Fibroblast of the aortic adventitia (primary cell): ENCODE results near the gene ZFYVE27. TPM values are rescaled to one million over a fixed set of nuclear protein-coding genes. Genes with fewer than 3 reads are reported as not detected.

Experiments used
- DNase-seq: peaks from one replicate; pipeline ENCODE4 v3.0.0-alpha.2; 2010; ENCODE audit warnings: low read depth
- H3K4me3 ChIP-seq: 2 replicates; pipeline ENCODE4 v1.5.1; 2011; ENCODE audit warnings: low read depth, mild to moderate bottlenecking, control low read depth, low read length, moderate library complexity
- total RNA-seq: library from RNA; depleted of rRNA; stranded (reverse); fragments of >200 nt; gene quantifications from 2 replicates; pipeline ENCODE4 v1.2.3, GENCODE V29; 2012; ENCODE audit warnings: low replicate concordance
- TF ChIP-seq, protein P1 (sequence below): IDR thresholded peaks from 2 replicates; pipeline ENCODE4 v1.5.1; 2011; ENCODE audit warnings: mild to moderate bottlenecking, low read length, control low read depth, inconsistent platforms; ENCODE audit not compliant: insufficient read depth

ZFYVE27 gene
- total RNA-seq, 1 donor = 14.1 TPM

DNA sequence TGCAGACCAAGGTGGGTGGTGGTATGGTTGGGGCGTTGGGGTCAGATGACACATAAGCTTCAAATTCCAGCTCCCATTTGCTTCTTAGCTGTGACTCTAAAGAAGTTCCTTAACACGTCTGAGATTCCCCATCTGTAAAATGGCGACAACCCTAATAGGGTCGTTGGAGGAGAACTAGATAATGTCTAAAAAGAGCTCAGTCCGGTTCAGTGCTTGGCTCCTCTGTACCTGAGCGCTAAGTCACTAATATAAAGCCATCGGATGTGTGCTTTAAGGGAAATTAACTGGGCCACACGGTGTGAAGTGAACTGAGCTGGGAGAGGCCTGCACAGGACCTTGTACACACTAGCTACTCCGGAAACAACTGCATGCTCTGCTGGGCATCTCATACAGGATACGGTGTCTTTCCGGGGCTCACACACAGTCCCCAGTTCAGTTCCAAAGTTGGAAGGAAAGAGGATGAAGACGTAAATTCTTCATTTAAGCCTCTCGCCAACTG, 476 bp upstream of the ZFYVE27 start:
- TF ChIP-seq, protein P1, sequence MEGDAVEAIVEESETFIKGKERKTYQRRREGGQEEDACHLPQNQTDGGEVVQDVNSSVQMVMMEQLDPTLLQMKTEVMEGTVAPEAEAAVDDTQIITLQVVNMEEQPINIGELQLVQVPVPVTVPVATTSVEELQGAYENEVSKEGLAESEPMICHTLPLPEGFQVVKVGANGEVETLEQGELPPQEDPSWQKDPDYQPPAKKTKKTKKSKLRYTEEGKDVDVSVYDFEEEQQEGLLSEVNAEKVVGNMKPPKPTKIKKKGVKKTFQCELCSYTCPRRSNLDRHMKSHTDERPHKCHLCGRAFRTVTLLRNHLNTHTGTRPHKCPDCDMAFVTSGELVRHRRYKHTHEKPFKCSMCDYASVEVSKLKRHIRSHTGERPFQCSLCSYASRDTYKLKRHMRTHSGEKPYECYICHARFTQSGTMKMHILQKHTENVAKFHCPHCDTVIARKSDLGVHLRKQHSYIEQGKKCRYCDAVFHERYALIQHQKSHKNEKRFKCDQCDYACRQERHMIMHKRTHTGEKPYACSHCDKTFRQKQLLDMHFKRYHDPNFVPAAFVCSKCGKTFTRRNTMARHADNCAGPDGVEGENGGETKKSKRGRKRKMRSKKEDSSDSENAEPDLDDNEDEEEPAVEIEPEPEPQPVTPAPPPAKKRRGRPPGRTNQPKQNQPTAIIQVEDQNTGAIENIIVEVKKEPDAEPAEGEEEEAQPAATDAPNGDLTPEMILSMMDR = no peak
- peak overlapping the region; percentile 40 for H3K4me3 ChIP-seq
- DNase-seq = no peak

DNA sequence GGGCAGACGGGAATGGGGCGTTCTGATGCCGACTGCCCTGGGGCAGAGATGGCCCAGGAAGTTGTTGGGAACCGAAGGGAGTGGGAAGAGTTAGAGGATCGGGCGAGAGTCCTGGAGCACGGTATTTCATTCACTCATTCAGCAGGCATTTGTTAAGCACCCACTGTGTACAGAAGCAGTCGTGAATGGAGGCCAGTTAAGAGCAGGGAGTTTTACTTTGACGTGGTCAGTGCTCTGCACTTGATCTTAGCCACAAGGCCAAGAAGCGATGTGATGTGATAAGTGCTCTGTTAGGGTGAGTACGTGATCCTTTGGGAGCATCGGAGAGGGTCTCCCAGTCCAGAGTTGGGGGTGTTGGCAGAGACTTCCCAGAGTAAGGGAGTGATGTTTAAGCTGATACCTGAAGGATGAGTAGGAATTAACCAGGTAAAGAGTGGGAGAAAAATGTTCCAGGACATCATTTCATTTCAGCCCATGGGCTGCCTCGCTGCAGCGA, 890 bp downstream of the ZFYVE27 start:
- TF ChIP-seq, protein P1 = no peak
- no peak for DNase-seq
- peak overlapping the region; percentile 96 for H3K4me3 ChIP-seq

DNA sequence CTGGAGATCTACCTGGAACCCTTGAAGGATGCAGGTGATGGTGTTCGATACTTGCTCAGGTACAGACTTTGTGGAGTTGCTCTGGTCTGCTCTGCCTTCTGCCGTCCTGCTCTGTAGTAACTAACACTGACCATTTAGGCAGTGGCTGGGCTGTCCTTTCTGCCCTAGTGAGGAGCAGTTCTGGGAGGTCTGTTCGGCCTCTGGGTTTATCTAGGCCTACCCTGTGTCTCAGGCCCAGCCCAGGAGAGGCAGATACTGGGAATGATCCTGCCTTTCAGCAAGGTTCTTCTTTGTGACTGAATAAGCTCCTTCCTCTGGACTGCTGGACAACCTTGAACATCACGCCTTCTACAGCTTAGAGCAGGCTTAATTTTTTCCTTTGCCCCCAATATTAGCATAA, 1.7 kb downstream of the ZFYVE27 start:
- no peak for DNase-seq

DNA sequence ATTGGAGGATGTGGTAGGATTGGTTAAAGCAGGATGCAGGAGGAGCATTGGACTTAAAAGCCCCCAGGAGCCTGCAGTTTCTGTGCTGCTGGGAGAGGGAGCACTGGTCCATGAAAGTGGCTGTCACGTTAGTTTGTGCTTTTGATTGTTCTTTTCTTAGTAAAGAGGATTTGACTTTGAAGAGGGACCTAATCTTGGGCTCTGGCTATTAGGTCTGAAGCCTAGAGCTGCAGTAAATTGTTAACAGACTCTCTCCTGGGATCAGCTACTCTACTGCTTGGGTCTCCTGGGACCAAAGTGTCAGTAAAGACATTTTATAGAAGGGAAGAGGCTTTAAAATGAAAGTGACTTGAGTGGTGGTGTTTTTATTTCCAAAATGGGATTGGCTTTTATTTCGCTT, 3.7 kb downstream of the ZFYVE27 start:
- DNase-seq = no peak
- H3K4me3 ChIP-seq = no peak overlapping the region
- TF ChIP-seq, protein P1 = no peak

More for the DNA sequence above, 1.7 kb downstream of the ZFYVE27 start:
- TF ChIP-seq, protein P1 = no peak
- H3K4me3 ChIP-seq = peak overlapping the region; percentile 96

DNA sequence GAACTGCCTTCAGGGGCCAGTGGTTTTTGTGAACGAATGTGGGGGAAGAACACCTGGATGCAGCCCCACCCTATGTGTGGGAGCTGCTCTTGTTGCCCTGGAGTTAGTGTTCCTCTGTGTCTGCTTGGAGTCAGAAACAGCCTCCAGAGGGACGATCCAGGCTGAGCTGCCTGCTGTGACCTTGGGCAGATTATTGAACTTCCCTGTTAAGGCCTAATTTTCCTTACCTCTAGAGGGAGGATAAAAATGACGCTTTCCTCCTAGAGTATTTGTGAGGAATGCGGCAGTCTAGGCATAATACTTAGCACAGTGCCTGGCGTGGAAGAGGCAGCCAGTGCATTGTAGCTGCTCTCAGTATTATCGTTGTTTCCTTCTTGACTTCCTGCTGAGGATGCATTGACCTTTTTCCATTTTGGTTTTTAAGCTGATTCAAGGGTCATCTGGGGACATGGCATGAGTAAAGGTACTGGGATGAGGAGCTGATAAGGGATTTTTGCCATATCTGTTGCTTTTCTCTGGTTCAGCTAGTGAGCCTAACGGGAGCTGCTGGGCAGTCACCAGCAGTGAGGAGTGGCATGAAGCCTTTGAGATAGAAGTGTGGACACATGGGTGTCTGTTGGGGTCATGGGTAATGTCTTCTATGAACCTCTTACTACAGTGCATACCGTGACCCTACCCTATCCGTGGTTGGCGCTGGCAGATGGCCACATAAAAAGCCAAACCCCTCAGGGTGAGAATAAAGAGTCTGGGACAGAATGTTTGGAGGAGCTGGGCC, 6.4 kb downstream of the ZFYVE27 start:
- TF ChIP-seq, protein P1 = no peak
- DNase-seq = no peak
- no peak overlapping the region for H3K4me3 ChIP-seq

DNA sequence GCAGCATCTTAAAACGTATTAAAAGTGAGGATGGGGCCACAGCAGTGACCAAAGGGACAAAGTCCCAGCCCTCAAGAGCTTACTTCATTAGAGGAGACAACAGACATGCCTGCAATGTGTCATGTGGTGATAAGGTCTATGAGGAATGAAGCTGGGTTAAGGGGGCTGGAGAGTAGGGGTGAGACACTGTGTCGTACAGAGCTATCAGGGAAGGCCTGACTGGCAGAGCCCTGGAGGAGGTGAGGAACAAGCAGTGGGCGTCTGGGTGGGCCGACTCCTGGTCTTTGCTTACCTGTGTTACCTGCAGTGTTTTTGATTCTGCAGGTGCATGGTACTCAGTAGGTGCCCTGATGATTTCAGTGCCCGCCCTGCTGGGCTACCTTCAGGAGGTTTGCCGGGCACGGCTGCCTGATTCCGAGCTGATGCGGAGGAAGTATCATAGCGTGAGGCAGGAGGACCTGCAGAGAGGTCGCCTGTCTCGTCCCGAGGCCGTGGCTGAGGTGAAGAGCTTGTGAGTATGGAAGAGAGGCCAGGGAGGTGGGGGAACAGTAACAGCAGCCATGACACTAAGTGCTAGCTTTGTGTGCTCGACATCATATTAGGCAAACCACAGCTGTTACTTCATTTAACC, 7.6 kb downstream of the ZFYVE27 start:
- DNase-seq = no peak
- no peak overlapping the region for H3K4me3 ChIP-seq
- TF ChIP-seq, protein P1 = no peak
